Stimulated activated CD8-positive, alpha-beta memory T cell treated with anti-CD3 and anti-CD28 coated beads, Interleukin-12 subunit alpha, Interleukin-12 subunit beta, amount 100 ng/mL, for 4 hours (primary cell): ENCODE measurements around the gene BLOC1S5.

Experiments
- DNase-seq: peaks from one replicate; pipeline ENCODE4 v3.0.0-alpha.2; 2020; ENCODE audit warnings: low read depth

The BLOC1S5 gene

GRCh38 chr6:8063761-8064637 lies at the start of gene BLOC1S5:
Gene BLOC1S5, minus strand, starts transcription at chr6:8064389. Its CDS starts 13 bp downstream, at chr6:8064376.
- DNase-seq = peak; percentile 96

GRCh38 chr6:8113131-8113654 lies 49.0 kb upstream of the BLOC1S5 start:
- DNase-seq = no peak

- no peak for DNase-seq
Measured at GRCh38 chr6:8110725-8111124, 46.5 kb upstream of the BLOC1S5 start.

GRCh38 chr6:8110117-8110721 lies 46.0 kb upstream of the BLOC1S5 start:
- DNase-seq = no peak

- no peak for DNase-seq
Measured at GRCh38 chr6:8108759-8109539, 44.8 kb upstream of the BLOC1S5 start.

GRCh38 chr6:8108031-8108660 lies 44.0 kb upstream of the BLOC1S5 start:
- DNase-seq = no peak

- DNase-seq = no peak
Measured at GRCh38 chr6:8105791-8106190, 41.6 kb upstream of the BLOC1S5 start.

GRCh38 chr6:8103726-8104125 lies 39.5 kb upstream of the BLOC1S5 start:
- no peak for DNase-seq

- DNase-seq = peak; percentile 97
Measured at GRCh38 chr6:8102122-8102958, 38.2 kb upstream of the BLOC1S5 start, which contains the start of gene EEF1E1. Gene EEF1E1, minus strand, starts transcription at chr6:8102548. Its CDS starts 27 bp downstream, at chr6:8102521.

- DNase-seq = no peak
Measured at GRCh38 chr6:8100159-8100854, 36.1 kb upstream of the BLOC1S5 start.

GRCh38 chr6:8090650-8091049 lies 26.5 kb upstream of the BLOC1S5 start:
- DNase-seq = no peak

GRCh38 chr6:8088886-8089285 lies 24.7 kb upstream of the BLOC1S5 start:
- no peak for DNase-seq

- DNase-seq = no peak
Measured at GRCh38 chr6:8087870-8088754, 23.9 kb upstream of the BLOC1S5 start.

- DNase-seq = no peak
Measured at GRCh38 chr6:8086755-8087306, 22.6 kb upstream of the BLOC1S5 start.

GRCh38 chr6:8085053-8085511 lies 20.9 kb upstream of the BLOC1S5 start:
- no peak for DNase-seq

GRCh38 chr6:8084586-8084985 lies 20.4 kb upstream of the BLOC1S5 start:
- no peak for DNase-seq

- DNase-seq = no peak
Measured at GRCh38 chr6:8082954-8083858, 19.0 kb upstream of the BLOC1S5 start.

GRCh38 chr6:8082572-8082953 lies 18.4 kb upstream of the BLOC1S5 start:
- DNase-seq = no peak
